WTC11 (cell line): ENCODE results near the gene FNBP1L. TPM values are rescaled to one million over a fixed set of nuclear protein-coding genes. Genes with fewer than 3 reads are reported as not detected.

Experiments used
- ATAC-seq: fragments of 200-7000 bp; cut with Tn5 transposase; 2 replicates; pipeline ENCODE4 v1.10.0; 2021; ENCODE audit warnings: mild to moderate bottlenecking, moderate library complexity
- CTCF ChIA-PET: fragments of 300-600 bp; sonication (Branson Sonifier 250); formaldehyde crosslinking; loops from one replicate; lab custom pipeline; 2021; ENCODE audit warnings: antibody characterized with exemption; lab: Charles Lee
- POLR2A ChIA-PET: fragments of 350-600 bp; sonication (Branson Sonifier 250); formaldehyde crosslinking; loops from one replicate; lab custom pipeline; 2021; ENCODE audit warnings: antibody characterized with exemption; lab: Charles Lee
- DNase-seq: peaks from one replicate; pipeline ENCODE4 v3.0.0; 2021; ENCODE audit warnings: low spot score
- H3K27ac Mint-ChIP-seq: 2 replicates; pipeline ENCODE4 v1.8.0; 2021; ENCODE audit warnings: mixed read lengths
- H3K27me3 Mint-ChIP-seq: 2 replicates; pipeline ENCODE4 v1.8.0; 2021; ENCODE audit warnings: low read depth, mild to moderate bottlenecking, moderate library complexity, mixed read lengths
- H3K36me3 Mint-ChIP-seq: 2 replicates; pipeline ENCODE4 v1.8.0; 2021; ENCODE audit warnings: mixed read lengths
- H3K4me1 Mint-ChIP-seq: 2 replicates; pipeline ENCODE4 v1.8.0; 2022; ENCODE audit warnings: mixed read lengths
- H3K4me3 Mint-ChIP-seq: 2 replicates; pipeline ENCODE4 v1.8.0; 2021; ENCODE audit warnings: mild to moderate bottlenecking, moderate library complexity, mixed read lengths
- H3K9me3 Mint-ChIP-seq: 2 replicates; pipeline ENCODE4 v1.8.0; 2021; ENCODE audit warnings: mixed read lengths
- ATF2 ChIP-seq: sonication (generic); formaldehyde crosslinking; IDR thresholded peaks from 2 replicates; pipeline ENCODE4 v1.8.1; 2022; ENCODE audit warnings: low read depth, missing genetic modification reagents, borderline replicate concordance
- ATF6 ChIP-seq: sonication (generic); formaldehyde crosslinking; IDR thresholded peaks from 2 replicates; pipeline ENCODE4 v1.8.1; 2023; ENCODE audit warnings: mild to moderate bottlenecking, missing genetic modification reagents
- E2F1 ChIP-seq: sonication (generic); formaldehyde crosslinking; IDR thresholded peaks from 2 replicates; pipeline ENCODE4 v1.8.0; 2022; ENCODE audit warnings: mild to moderate bottlenecking, missing genetic modification reagents
- ELF4 ChIP-seq: sonication (generic); formaldehyde crosslinking; IDR thresholded peaks from 2 replicates; pipeline ENCODE4 v1.8.1; 2022; ENCODE audit warnings: low read depth, mild to moderate bottlenecking, moderate library complexity, missing genetic modification reagents
- EMX1 ChIP-seq: fragments of 250-450 bp; sonication (Bioruptor Pico); IDR thresholded peaks from 2 replicates; pipeline ENCODE4 v1.8.0; 2021; ENCODE audit warnings: mild to moderate bottlenecking
- HMGA2 ChIP-seq: fragments of 250-450 bp; sonication (Bioruptor Pico); IDR thresholded peaks from 2 replicates; pipeline ENCODE4 v1.4.0; 2021; ENCODE audit warnings: mild to moderate bottlenecking, moderate library complexity
- IRF1 ChIP-seq: sonication (generic); formaldehyde crosslinking; IDR thresholded peaks from 2 replicates; pipeline ENCODE4 v1.8.0; 2023; ENCODE audit warnings: missing genetic modification reagents
- MYBL2 ChIP-seq: sonication (generic); formaldehyde crosslinking; IDR thresholded peaks from 2 replicates; pipeline ENCODE4 v1.8.1; 2023; ENCODE audit warnings: mild to moderate bottlenecking, moderate library complexity, missing genetic modification reagents
- NR1H2 ChIP-seq: sonication (generic); formaldehyde crosslinking; IDR thresholded peaks from 2 replicates; pipeline ENCODE4 v1.9.0; 2021; ENCODE audit warnings: mild to moderate bottlenecking, moderate library complexity, missing genetic modification reagents
- SOX15 ChIP-seq: fragments of 250-450 bp; sonication (Bioruptor Pico); IDR thresholded peaks from 2 replicates; pipeline ENCODE4 v1.9.0; 2021; ENCODE audit warnings: mild to moderate bottlenecking
- TCF7 ChIP-seq: sonication (generic); formaldehyde crosslinking; IDR thresholded peaks from 2 replicates; pipeline ENCODE4 v1.8.0; 2022; ENCODE audit warnings: mild to moderate bottlenecking, low read depth, missing genetic modification reagents, moderate library complexity
- TEAD1 ChIP-seq: sonication (generic); formaldehyde crosslinking; IDR thresholded peaks from 2 replicates; pipeline ENCODE4 v1.8.0; 2022; ENCODE audit warnings: mild to moderate bottlenecking, missing genetic modification reagents
- TEAD4 ChIP-seq: sonication (generic); formaldehyde crosslinking; IDR thresholded peaks from 2 replicates; pipeline ENCODE4 v1.8.0; 2022; ENCODE audit warnings: mild to moderate bottlenecking, missing genetic modification reagents
- ZMAT4 ChIP-seq: fragments of 250-450 bp; sonication (Bioruptor Pico); IDR thresholded peaks from 2 replicates; pipeline ENCODE4 v1.9.0; 2021; ENCODE audit warnings: mild to moderate bottlenecking
- ZNF121 ChIP-seq: sonication (generic); formaldehyde crosslinking; IDR thresholded peaks from 2 replicates; pipeline ENCODE4 v1.8.0; 2023; ENCODE audit warnings: missing genetic modification reagents
- ZNF232 ChIP-seq: sonication (generic); formaldehyde crosslinking; IDR thresholded peaks from 2 replicates; pipeline ENCODE4 v1.8.0; 2022; ENCODE audit warnings: mild to moderate bottlenecking, missing genetic modification reagents
- ZNF423 ChIP-seq: fragments of 250-450 bp; sonication (Bioruptor Pico); IDR thresholded peaks from 2 replicates; pipeline ENCODE4 v2.1.2; 2022; ENCODE audit warnings: mild to moderate bottlenecking, moderate library complexity
- ZNF512 ChIP-seq: sonication (generic); formaldehyde crosslinking; IDR thresholded peaks from 2 replicates; pipeline ENCODE4 v1.8.1; 2022; ENCODE audit warnings: missing genetic modification reagents, borderline replicate concordance
- total RNA-seq: library from RNA; stranded (reverse); gene quantifications from 3 replicates; pipeline ENCODE4 v1.2.3, GENCODE V29; 2021

The FNBP1L gene
- total RNA-seq, 1 experiment from 2014 or later: 79.1 TPM

- CTCF ChIA-PET: interaction anchor here (1.0 to 1.4 kb wide), 2 partner anchors 40 to 65 kb away, joined by 3 to 5 read pairs; no protein-coding TSS in a partner anchor
- Mint-ChIP-seq H3K27ac (no peak overlapping the region), H3K27me3 (no peaks in the 10 kb centered on the region)
Measured at GRCh38 chr1:93578911-93579825, 131.2 kb downstream of the FNBP1L start.

More at GRCh38 chr1:93578911-93579825, 131.2 kb downstream of the FNBP1L start:
- DNase-seq: no peak
- no peak for TF ChIP-seq MYBL2 (CRISPR knock-in tag)
- no peak for TF ChIP-seq ZNF423 (CRISPR knock-in tag)
- no peak for TF ChIP-seq ZNF121 (CRISPR knock-in tag)
- TF ChIP-seq ELF4 (CRISPR knock-in tag): no peak
- TF ChIP-seq EMX1 (CRISPR knock-in tag): no peak
- TF ChIP-seq HMGA2 (CRISPR knock-in tag): no peak
- TF ChIP-seq NR1H2 (CRISPR knock-in tag): no peak
- TF ChIP-seq E2F1 (CRISPR knock-in tag): no peak
- TF ChIP-seq SOX15 (CRISPR knock-in tag): no peak
- TF ChIP-seq TEAD4 (CRISPR knock-in tag): no peak
- no peak for TF ChIP-seq IRF1 (CRISPR knock-in tag)
- no peak for TF ChIP-seq ZMAT4 (CRISPR knock-in tag)
- no peak for TF ChIP-seq TEAD1 (CRISPR knock-in tag)
- no peak for TF ChIP-seq ATF2
- TF ChIP-seq ATF6: no peak
- TF ChIP-seq ZNF232 (CRISPR knock-in tag): no peak
- TF ChIP-seq TCF7 (CRISPR knock-in tag): no peak
- no peak for TF ChIP-seq ZNF512 (CRISPR knock-in tag)
- TF ChIP-seq, all 79 proteins: peak for 0
- no peak for ATAC-seq
- POLR2A ChIA-PET: no interaction called here
- Mint-ChIP-seq H3K9me3 (no peaks in the 10 kb centered on the region), H3K4me3 (no peak overlapping the region), H3K4me1 (peaks cover 9% of the 10 kb centered on the region), H3K36me3 (peaks cover 24% of the 10 kb centered on the region)
